ENCODE data around the gene SMAD6.
"Not testable (repeated sequence)": the region's sequence is repeated elsewhere in the genome, so short reads cannot be mapped to it uniquely, and the experiment has no call there.

Gene SMAD6

DNA sequence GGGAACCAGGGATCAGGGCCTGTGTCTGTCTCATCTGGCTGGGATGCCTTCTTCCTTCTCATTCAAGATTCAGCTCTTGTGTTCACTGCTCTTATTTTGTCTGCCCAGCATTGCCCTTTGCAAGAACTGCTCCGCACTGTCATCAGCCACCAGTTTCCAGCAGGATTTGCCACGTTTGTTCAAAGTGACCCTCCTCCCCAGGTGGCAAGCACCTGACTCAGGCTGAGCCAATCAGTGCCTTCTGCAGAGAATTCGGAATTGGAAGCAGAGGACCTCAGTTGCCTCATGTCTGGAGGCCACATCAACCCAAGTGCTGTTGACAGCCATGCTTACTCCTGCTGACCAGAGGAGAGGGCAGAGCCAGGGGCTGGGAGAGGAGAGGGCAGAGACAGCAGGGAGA, 124.5 kb downstream of the SMAD6 start:
- no peak for DNase-seq (ENCODE audit: low spot score)

DNA sequence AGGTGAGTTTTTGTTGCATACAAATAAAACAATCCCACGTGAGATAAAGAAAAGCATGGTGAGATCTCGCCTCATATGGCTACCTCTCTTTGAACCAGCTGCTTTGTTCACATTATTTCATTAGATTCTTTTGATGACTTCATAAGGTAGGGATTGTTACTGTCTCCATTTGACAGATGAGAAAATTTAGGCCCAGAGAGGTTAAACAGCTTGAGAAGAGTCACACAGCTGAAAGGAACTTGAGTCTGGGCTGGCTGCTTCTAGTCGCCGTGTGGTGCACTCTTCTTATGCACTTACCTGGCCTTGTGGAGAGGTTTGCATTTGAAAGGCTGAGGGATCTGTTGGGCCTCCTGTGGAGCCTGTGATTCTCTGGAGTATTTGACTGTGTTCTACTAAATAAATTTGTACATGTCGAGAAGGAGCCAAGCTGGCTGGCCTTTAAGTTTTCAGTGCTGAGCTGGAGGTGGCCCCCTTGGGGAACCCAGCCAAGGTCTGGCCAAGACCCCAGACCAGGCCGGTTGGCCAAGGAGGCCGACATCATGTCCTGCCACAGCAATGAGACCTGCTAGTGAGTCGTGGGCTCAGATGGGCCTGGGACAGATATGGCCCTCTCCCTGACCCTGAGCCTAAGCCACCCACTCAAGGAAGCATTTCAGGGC, 125.1 kb downstream of the SMAD6 start:
- no peak for DNase-seq (ENCODE audit: low spot score)

DNA sequence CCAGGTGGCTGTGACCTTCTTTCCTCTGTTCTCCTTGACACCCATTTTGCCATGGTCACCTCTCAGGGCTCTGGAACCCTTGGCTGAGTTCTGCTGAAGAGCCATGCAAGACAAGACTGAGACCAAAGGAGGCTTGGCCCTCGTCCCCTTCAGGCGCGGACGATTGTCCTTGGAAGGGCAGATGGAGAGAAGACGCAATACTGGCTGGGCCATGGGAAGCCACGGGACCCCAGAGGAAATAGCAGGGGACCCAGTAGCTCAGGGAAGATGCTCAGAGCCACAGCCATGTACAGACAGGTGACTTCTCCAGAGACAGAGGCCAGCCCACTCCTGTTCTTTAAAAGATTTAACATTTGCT, 125.6 kb downstream of the SMAD6 start:
- no peak for DNase-seq (ENCODE audit: low spot score)

DNA sequence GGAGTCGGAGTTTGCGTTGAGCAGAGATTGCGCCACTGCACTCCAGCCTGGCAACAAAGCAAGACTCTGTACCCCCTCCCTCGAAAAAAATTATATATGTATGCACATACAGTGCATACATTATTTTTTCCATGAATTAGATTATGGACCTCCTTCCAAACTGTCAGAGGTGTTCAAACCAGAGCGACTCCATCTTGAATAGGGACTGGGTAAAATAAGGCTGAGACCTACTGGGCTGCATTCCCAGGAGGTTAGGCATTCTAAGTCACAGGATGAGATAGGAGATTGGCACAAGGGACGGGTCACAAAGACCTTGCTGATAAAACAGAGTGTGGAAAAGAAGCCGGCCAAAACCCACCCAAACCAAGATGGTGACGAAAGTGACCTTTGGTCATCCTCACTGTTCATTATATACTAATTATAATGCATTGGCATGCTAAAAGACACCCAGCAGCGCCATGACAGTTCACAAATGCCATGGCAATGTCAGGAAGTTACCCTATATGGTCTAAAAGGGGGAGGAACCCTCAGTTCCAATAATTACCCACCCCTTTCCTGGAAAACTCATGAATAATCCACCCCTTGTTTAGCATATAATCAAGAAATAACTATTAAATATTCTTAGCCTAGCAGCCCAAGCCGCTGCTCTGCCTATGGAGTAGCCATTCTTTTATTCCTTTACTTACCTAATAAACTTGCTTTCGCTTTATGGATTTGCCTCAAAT, 126.9 kb downstream of the SMAD6 start:
- not testable (repeated sequence) for DNase-seq (ENCODE audit: low spot score)

DNA sequence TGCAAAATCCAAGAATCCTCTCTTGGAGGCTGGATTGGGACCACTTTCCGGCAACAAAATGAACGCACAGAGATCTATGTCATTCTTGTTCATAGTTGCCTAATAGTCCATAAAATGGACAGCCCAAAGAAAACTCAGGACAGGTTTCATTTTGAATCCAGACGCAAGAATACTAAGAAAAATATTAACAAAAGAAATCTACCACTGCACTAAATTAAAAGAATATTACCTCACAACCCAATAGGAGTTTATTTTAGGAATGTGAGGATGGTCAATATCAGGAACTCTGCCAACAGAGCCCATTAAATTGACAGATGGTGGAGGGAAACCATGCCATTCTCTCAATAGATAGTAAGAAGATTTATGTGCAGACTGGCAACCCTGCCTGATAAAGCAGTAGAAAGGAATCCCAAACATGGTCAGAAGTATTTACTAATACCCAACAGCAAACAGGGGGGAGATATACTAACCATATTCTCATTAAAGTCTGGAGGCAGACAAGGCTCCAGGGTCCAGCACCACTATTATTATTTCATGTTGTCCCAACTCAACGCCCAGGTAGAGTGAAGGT, 127.6 kb downstream of the SMAD6 start:
- no peak for DNase-seq (ENCODE audit: low spot score)

DNA sequence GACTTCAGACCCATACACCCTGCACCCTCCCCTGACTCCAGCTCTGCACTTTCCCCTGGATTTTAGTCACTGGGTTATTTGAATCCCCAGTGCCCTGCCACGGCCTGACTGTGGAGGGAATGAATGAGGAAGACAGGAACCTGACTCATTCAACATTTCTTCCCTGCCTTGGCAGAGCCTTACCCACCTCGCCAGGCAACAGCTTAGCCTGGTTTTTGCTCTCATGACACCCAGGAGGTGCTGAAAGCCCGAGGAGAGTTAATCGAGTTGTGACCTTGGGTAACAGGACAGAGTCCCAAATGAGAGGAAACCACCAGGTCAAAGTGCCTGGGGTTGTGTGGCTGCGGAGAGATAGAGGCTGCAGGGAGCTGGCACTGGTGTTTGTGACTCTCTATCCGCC, 128.3 kb downstream of the SMAD6 start:
- DNase-seq (ENCODE audit: low spot score), result no peak

DNA sequence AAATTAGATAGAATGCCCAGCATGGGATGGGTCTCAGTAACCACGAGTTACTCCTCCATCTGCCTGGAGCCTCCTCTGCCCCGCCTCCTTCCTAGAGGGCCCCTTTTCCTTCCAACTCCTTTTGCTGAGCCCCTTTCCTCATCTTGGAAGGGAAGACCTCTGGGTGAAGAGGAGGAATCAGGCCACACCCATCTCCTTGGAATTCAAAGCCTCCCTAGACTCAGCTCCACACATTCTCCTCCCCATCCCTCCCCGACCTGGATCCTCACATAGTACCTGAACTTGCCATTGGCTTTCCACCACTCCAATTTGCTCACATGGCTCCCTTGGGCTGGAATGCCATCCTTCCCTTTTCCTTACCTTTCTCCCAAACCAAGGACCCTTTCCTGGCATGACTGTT, 128.8 kb downstream of the SMAD6 start:
- DNase-seq (ENCODE audit: low spot score), result no peak

DNA sequence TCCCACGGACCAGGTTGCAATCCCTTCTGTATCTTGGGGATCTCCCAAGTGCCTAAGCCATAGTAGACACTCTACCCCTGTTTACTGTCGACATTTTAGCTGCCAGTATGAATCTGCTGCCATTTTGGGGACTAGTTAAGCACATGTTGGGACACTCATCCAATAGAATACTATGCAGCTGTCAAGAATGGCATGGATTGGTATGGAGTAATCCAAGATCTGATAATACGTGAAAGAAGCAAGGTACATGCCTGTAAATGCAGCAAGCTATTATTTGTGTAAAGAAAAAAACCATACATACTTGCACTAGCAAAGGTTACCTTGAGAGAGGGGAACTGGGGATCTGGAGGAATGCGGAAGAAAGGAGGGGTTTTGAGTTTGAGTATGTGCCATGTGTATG, 129.3 kb downstream of the SMAD6 start:
- DNase-seq (ENCODE audit: low spot score), result no peak

DNA sequence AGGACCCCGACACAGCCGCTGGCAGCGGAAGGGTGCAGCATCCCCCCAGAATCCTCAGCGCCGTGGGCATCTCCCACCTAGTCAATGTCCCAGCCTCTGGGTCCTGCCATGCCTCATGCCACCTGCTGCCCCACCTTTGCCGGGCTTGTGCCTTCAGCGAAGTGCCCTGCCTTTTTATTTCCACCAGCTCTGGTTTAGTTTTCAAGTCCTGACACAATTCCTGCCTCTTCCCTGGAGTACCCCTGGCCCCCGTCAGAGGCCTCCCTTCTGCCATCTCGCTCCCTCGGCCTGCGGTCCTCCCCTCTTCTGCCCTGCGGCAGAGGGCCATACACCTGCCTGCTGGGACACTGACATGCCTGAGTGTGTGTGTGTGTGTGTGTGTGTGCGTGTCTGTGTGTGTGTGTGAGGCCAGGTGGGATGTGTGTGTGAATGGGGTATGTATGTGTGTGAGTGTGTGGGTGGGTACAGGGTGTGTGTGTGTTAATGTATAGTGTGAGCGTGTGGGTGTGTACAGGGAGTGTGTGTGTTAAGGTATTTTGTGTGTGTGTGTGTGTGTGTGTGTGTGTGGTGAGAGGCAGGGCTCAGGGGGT, 129.9 kb downstream of the SMAD6 start:
- no peak for DNase-seq (ENCODE audit: low spot score)

Data from COLO829 (cell line).